BLaER1 (cell line): ENCODE data around the gene GSTT2.

Source experiments
- H3K27ac ChIP-seq: shearing (Covaris generic); formaldehyde crosslinking; 2 replicates; pipeline ENCODE4 v1.8.1; 2022
- H3K27me3 ChIP-seq: shearing (Covaris generic); formaldehyde crosslinking; 2 replicates; pipeline ENCODE4 v1.8.1; 2022
- H3K36me3 ChIP-seq: shearing (Covaris generic); formaldehyde crosslinking; 2 replicates; pipeline ENCODE4 v1.8.1; 2022
- H3K4me1 ChIP-seq: shearing (Covaris generic); formaldehyde crosslinking; 2 replicates; pipeline ENCODE4 v1.8.1; 2022
- H3K4me2 ChIP-seq: shearing (Covaris generic); formaldehyde crosslinking; 2 replicates; pipeline ENCODE4 v1.8.1; 2022
- H3K4me3 ChIP-seq: shearing (Covaris generic); formaldehyde crosslinking; 2 replicates; pipeline ENCODE4 v1.8.1; 2022
- H3K9ac ChIP-seq: shearing (Covaris generic); formaldehyde crosslinking; 2 replicates; pipeline ENCODE4 v1.8.1; 2022
- H3K9me3 ChIP-seq: shearing (Covaris generic); formaldehyde crosslinking; 2 replicates; pipeline ENCODE4 v1.8.1; 2022
- H4K20me1 ChIP-seq: shearing (Covaris generic); formaldehyde crosslinking; 2 replicates; pipeline ENCODE4 v1.8.1; 2022
- Cebpa-rat ChIP-seq: shearing (Covaris generic); IDR thresholded peaks from 2 replicates; pipeline ENCODE4 v1.8.1; 2022

GSTT2 gene

DNA sequence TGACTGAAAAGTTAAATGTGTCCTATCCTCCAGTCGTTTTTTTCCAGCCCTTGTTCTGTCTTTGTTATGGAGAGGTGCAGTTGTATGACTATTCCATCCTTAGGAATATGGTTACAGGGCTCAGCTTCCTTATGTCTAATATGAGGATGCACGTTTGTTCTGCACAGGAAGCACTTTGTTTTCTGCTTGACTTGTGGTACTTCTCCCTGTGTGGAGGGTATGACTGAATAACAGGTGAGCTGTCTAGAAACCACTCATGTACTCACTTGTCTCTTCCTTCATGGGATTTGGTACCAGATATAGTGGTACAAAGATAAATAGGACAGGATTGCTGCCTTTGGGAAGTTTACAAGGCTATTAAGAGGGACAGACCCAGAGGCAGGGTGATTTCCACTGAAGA lies 48.6 kb downstream of the GSTT2 start:
- Histone ChIP-seq H3K4me3 (no peak overlapping the region), H4K20me1 (peaks cover 67% of the 10 kb centered on the region), H3K4me1 (peaks cover 14% of the 10 kb centered on the region), H3K36me3 (peaks cover 17% of the 10 kb centered on the region), H3K9me3 (peaks cover 4% of the 10 kb centered on the region; the same call in 1 of the 2 replicates), H3K9ac (no peak overlapping the region), H3K27me3 (no peaks in the 10 kb centered on the region), H3K27ac (no peak overlapping the region), H3K4me2 (peak overlapping the region; percentile 16; the same call in 1 of the 2 replicates)
- TF ChIP-seq Cebpa-rat, result no peak

DNA sequence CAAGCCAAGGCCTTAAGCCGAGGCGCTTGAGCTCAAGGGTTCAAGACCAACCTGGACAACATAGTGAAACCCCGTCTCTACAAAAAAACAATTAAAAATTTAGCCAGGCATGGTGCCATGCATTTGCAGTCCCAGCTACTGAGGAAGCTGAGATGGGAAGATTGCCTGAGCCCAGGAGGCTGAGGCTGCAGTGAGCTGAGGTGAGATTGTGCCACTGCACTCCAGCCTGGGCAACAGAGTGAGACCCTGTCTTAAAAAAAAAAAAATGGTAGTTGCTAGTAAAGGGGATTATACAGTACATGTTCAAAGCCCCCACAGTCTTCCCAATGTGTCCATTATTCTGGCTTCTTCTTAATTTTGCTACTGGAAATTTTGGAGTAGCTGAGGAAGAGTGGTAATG lies 49.4 kb downstream of the GSTT2 start:
- H3K36me3 ChIP-seq, result peaks cover 17% of the 10 kb centered on the region
- H4K20me1 ChIP-seq, result peaks cover 75% of the 10 kb centered on the region
- H3K27me3 ChIP-seq, result no peaks in the 10 kb centered on the region
- no peak overlapping the region for H3K9ac ChIP-seq
- H3K9me3 ChIP-seq, result peaks cover 4% of the 10 kb centered on the region; the same call in 1 of the 2 replicates
- H3K4me1 ChIP-seq, result peaks cover 14% of the 10 kb centered on the region
- H3K27ac ChIP-seq, result no peak overlapping the region
- H3K4me3 ChIP-seq, result no peak overlapping the region
- no peak for TF ChIP-seq Cebpa-rat
- no peak overlapping the region for H3K4me2 ChIP-seq

DNA sequence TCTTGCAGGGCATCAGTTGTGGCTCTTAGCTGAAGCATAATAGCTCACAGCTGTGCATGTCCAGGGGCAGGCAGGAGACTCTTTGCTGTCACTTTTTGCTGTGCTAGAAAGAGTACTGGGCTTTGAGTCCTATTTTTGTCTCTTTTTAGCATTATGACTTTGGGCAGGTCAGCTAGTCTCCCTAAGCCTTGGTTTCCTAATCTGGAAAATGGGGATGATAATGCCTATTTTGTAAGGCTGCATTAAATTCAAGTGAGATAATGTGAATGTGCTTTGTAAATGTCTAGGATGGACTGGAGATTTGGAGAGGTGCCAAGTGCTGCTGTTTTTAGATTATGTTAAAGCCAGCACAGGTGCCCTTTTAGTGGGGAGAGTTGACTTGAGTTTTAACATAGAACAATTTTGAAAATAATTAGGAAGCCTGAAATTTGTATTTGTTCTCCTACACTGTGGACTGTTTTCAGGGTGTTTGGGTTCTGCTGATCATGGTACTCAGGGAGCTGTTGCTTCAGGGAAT lies 50.3 kb downstream of the GSTT2 start:
- H4K20me1 ChIP-seq, result peaks cover 82% of the 10 kb centered on the region
- H3K36me3 ChIP-seq, result peaks cover 19% of the 10 kb centered on the region
- no peak overlapping the region for H3K4me3 ChIP-seq
- no peak overlapping the region for H3K4me2 ChIP-seq
- H3K9me3 ChIP-seq, result peaks cover 4% of the 10 kb centered on the region; the same call in 1 of the 2 replicates
- H3K27me3 ChIP-seq, result no peaks in the 10 kb centered on the region
- H3K27ac ChIP-seq, result no peak overlapping the region
- peaks cover 14% of the 10 kb centered on the region for H3K4me1 ChIP-seq
- H3K9ac ChIP-seq, result no peak overlapping the region
- no peak for TF ChIP-seq Cebpa-rat
